Left ventricle myocardium inferior (tissue), 1 donor: ENCODE measurements around the gene KIF2A. TPM values are rescaled to one million over a fixed set of nuclear protein-coding genes. Genes with fewer than 3 reads are reported as not detected.

ENCODE experiments used
- DNase-seq: peaks from one replicate; pipeline ENCODE4 v3.0.0-alpha.2; 2020
- H3K27ac ChIP-seq: fragments of 200-600 bp; replicated peaks from 2 replicates; pipeline ENCODE4 v1.8.0; 2021
- H3K27me3 ChIP-seq: fragments of 200-600 bp; 2 replicates; pipeline ENCODE4 v1.8.0; 2021; ENCODE audit warnings: low read depth
- H3K36me3 ChIP-seq: fragments of 200-600 bp; 2 replicates; pipeline ENCODE4 v1.8.0; 2021
- H3K4me1 ChIP-seq: fragments of 200-600 bp; 2 replicates; pipeline ENCODE4 v1.8.0; 2021
- H3K4me3 ChIP-seq: fragments of 200-600 bp; 2 replicates; pipeline ENCODE4 v1.8.0; 2021; ENCODE audit warnings: mild to moderate bottlenecking, moderate library complexity
- H3K9me3 ChIP-seq: fragments of 200-600 bp; replicated peaks from 2 replicates; pipeline ENCODE4 v1.8.0; 2021
- CTCF ChIP-seq: fragments of 200-600 bp; IDR thresholded peaks from 2 replicates; pipeline ENCODE4 v1.8.0; 2021; ENCODE audit warnings: antibody characterized with exemption, mild to moderate bottlenecking, borderline replicate concordance
- intact Hi-C: fragments of 100-400 bp; cut with micrococcal nuclease; formaldehyde crosslinking; loops from one replicate; pipeline ENCODE4 v1.11.0; 2022
- total RNA-seq: library from RNA; stranded (reverse); fragmentation: NEBNext Ultra II Directional; extraction: Animal tissue kit (Norgen Biotek cat#: 25700); gene quantifications from one replicate; pipeline ENCODE4 v1.2.1, GENCODE V29; 2021
- donor health status: DM: no; HTN: yes; CAD: no; lungs with severe emphysema.

The KIF2A gene
- total RNA-seq, 1 donor from 2014 or later, result 9.7 TPM

- Histone ChIP-seq H3K9me3 (no peaks in the 10 kb centered on the region), H3K4me3 (no peak overlapping the region), H3K27me3 (no peaks in the 10 kb centered on the region), H3K36me3 (no peaks in the 10 kb centered on the region), H3K27ac (no peak overlapping the region), H3K4me1 (no peaks in the 10 kb centered on the region)
- TF ChIP-seq CTCF, result no peak
- intact Hi-C loops, result no loop called here
- DNase-seq, result no peak
These were observed 42.6 kb upstream of the KIF2A start for GRCh38 chr5:62263401-62263800.

DNA sequence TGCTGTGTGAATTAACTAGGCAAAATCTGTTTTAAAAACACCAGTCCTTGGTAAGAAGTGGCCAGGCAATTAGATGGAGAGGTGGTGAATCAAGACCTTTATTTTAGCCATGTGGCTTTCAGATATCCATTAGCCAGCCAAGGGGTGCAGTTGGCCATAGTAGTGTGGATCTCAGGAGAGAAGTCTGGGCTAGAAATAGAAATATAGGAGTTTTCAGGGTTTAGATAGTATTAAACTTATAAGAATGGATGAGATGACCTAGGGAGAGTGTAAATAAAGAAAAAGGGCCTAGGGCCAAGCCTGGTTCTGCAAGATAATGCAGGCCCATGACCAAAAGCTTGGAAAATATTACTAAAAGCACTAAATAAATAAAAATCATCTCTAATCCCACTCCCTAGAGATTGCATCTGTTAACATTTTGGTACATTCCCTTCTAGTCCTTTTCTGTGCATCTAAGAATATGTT lies 40.3 kb upstream of the KIF2A start:
- no peak overlapping the region for H3K27ac ChIP-seq
- no peak overlapping the region for H3K4me3 ChIP-seq
- H3K4me1 ChIP-seq, result no peaks in the 10 kb centered on the region
- no peaks in the 10 kb centered on the region for H3K27me3 ChIP-seq
- H3K36me3 ChIP-seq, result no peaks in the 10 kb centered on the region
- DNase-seq, result no peak
- no peaks in the 10 kb centered on the region for H3K9me3 ChIP-seq
- no peak for TF ChIP-seq CTCF
- intact Hi-C loops, result no loop called here

DNA sequence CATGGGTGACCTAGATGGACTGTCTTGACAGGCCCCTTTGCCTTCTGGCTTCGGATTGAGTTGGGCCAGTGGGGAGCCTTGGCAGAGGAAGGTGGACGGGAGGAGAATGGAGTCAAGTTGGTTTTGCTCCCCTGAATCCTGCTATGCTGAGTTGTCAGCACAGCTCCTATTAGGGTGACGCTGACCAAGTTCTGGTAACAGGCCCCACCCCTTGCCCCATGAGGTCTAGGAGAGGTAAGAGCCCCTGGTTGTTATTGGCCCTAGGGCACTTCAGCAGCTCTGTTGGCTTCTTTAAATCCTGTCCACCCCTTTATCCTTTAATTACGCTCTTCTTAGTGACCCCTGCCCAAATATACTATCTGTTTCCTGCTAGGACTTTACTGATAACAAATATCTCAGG lies 39.4 kb upstream of the KIF2A start:
- Histone ChIP-seq H3K4me3 (no peak overlapping the region), H3K4me1 (no peaks in the 10 kb centered on the region), H3K9me3 (no peaks in the 10 kb centered on the region), H3K27ac (no peak overlapping the region), H3K36me3 (no peaks in the 10 kb centered on the region), H3K27me3 (no peaks in the 10 kb centered on the region)
- no peak for DNase-seq
- TF ChIP-seq CTCF, result no peak
- intact Hi-C loops, result no loop called here

GRCh38 chr5:62268234-62268633 lies 37.8 kb upstream of the KIF2A start:
- TF ChIP-seq CTCF, result no peak
- intact Hi-C loops, result no loop called here
- H3K9me3 ChIP-seq, result no peaks in the 10 kb centered on the region

GRCh38 chr5:62268792-62269191 lies 37.2 kb upstream of the KIF2A start:
- Histone ChIP-seq H3K9me3 (no peaks in the 10 kb centered on the region), H3K27me3 (no peaks in the 10 kb centered on the region), H3K36me3 (no peaks in the 10 kb centered on the region), H3K4me1 (no peaks in the 10 kb centered on the region), H3K4me3 (no peak overlapping the region), H3K27ac (no peak overlapping the region)
- TF ChIP-seq CTCF, result no peak
- intact Hi-C loops, result no loop called here
- no peak for DNase-seq

More at GRCh38 chr5:62268234-62268633, 37.8 kb upstream of the KIF2A start:
- Histone ChIP-seq H3K4me1 (no peaks in the 10 kb centered on the region), H3K27ac (no peak overlapping the region), H3K36me3 (no peaks in the 10 kb centered on the region), H3K4me3 (no peak overlapping the region), H3K27me3 (no peaks in the 10 kb centered on the region)
- no peak for DNase-seq

- intact Hi-C loops, result no loop called here
These were observed 34.6 kb upstream of the KIF2A start for GRCh38 chr5:62271370-62271769.

More at GRCh38 chr5:62271370-62271769, 34.6 kb upstream of the KIF2A start:
- H3K27me3 ChIP-seq, result no peaks in the 10 kb centered on the region
- no peaks in the 10 kb centered on the region for H3K4me1 ChIP-seq
- no peak for DNase-seq
- H3K9me3 ChIP-seq, result no peaks in the 10 kb centered on the region
- H3K4me3 ChIP-seq, result no peak overlapping the region
- no peak overlapping the region for H3K27ac ChIP-seq
- H3K36me3 ChIP-seq, result no peaks in the 10 kb centered on the region
- TF ChIP-seq CTCF, result no peak
